HG02970 (cell line): ENCODE data around the gene ACADVL.
"Not testable (repeated sequence)": the region's sequence is repeated elsewhere in the genome, so short reads cannot be mapped to it uniquely, and the experiment has no call there.

Experiments
- ATAC-seq: cut with Tn5 transposase; IDR thresholded peaks from one replicate; pipeline ENCODE4 v1.9.1; 2021; ENCODE audit warnings: mild to moderate bottlenecking, moderate library complexity, moderate number of reproducible peaks; ENCODE audit not compliant: unreplicated experiment, low FRiP score

The ACADVL gene

DNA sequence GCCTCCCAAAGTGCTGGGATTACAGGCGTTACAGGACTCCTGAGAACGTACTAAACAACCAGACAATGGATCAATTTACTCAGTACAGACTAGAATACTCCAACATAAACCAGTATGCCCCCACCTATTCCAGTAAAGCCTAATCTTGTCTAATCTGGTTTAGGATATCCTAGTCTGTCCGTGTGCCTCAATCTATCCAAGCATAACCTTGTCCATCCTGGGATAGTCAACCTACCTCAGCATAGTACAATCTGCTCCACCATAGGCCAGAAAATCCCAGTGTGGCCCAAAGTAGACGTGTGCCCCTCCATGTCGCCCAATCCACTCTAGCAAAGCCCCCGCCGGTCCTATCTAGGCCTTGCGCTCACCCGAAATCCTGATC lies 14.0 kb downstream of the ACADVL start:
- no peak for ATAC-seq

DNA sequence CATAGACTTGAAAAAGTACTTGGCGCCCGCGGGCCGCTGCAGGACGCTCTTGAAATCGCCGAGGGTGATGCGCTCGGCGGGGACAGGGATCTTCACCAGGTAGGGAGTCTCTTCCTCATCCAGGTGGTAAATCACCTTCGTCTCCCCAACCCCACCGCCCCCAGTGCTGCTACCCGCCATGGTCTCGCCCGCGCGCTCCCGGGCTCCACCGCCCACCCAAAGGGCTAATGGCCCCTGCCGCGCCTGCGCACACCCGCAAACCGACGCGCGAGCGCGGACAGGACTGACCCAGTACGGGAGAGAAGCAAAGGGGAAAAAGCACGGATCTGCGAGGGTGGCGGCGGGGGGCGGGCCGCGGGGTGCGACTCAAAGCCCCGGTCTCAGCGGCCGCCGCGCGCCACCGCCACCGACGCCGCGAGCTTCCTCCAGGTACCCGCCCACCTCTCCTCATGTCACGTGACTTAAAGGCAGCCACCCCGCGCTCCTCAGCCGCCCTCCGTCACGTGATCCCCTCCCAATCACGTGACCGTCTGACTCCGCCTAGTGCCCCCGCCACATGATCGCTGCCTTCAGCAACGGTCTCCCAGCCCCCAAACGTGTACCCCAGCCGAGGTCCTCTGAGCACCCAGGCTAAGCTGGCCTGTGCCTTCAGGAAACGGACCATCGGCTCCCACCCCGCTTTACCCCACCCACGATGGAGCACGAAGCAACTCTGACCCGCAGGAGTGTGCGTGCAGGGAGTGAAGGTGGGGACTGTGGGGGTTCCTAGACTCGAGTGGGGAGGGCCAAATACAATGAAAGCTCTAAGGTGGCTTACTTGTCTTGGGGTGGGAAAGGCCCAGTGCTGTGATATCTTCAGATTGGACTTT lies 14.6 kb downstream of the ACADVL start, which contains the start of gene DVL2:
Gene DVL2, minus strand, starts transcription at position 435 of the 869 bp plus-strand sequence. Its CDS starts 255 bp downstream, at position 180.
- ATAC-seq = peak; percentile 56

GRCh38 chr17:7235693-7236665 lies 16.2 kb downstream of the ACADVL start:
- ATAC-seq = no peak

DNA sequence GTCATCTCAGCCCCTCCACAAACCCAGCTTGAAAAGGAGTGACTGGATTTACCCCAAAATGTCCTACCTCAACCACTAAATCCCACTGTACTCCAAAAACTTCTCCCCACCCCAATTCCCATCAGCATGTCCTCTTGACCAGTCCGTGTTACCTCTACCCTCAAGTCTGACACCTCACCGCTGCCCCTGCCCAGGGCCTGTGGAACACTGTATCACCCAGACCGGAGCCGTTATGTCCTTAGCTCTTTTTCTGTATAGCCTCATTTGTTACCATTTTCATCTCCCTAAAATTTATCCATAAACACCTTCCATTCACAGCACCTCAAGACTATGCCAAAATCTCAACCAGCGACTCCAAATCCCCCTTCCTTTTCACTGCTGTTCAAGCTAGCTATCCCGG lies 17.1 kb downstream of the ACADVL start:
- no peak for ATAC-seq

- ATAC-seq = no peak
These were observed 17.6 kb downstream of the ACADVL start for GRCh38 chr17:7237266-7237760.

DNA sequence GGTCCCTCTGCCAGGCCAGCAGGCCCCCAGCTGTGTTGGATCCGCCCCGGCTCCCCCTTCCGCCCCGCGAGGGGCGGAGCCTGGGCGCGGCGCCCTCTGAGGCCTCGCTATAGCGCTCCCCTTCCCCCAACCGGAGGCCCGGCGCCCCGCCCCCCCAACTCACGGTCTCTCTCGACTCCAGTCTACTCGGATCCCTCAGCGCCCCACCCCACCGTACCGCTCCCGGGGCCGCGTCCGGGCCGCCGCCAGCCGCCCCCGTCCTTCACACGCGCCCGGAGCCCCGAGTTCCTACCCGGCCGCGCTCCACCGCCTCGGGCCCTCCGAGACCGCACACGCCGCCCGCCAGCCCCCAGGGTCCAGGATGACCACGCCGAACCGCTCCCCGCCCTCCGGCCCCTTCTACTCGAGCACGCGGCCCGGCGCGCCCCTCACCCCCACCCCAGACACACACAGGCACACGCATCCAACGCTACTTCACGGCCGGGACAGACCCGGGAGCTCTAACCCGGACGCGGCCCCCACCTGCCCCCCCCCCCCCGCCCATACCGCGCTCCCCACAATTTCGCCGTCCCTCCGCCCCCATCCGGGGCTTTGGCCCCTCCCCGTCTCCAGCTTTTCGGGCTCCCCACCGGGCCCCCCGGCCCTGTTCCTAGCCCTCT lies 18.2 kb downstream of the ACADVL start:
- no peak for ATAC-seq

GRCh38 chr17:7238420-7239090 lies 18.8 kb downstream of the ACADVL start:
- ATAC-seq = no peak

DNA sequence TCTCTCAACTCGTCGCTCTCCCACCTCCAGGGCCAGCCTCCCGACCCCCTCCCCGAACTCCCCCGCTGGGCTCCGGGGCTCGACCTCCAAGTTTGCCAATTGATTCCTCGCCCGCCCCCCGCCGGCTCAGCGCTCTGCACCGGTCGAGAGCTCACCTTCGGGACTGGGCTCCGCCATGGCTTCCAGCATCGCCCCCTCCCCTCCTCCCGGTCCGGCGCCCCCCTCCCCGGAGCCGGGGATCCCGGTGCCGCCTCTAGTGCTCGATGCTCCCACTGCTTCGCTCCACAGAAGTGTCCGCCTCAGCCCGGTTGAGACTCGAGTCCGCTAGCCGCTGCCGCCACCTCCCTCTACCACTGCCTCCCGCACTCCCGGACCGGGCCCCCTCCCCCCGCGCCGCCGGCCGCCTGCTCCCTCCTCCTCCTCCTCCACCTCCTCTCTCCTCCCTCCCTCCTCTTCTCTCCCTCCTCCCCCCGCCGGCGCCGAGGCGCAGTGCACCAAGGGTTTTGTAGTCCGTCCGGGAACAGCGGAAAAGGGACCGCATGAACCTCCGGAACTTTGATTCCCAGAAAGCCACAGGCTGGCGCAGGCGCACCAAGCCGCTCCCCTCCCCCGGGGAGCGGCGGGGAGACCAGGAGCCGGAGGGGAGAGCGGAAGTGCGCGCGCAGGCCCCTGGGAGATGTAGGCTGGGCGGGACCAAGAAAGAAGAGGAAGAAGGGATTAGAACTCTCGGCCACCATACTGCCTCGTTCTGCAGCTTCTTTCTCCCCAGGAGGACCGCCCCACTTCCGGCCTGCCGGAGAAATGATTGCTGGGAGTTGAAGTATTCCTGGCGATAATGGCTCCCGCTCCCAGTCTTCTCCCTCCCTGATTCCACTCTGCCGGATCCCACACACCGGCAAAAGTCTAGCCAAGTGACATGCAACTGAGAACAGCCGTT lies 19.6 kb downstream of the ACADVL start, which contains the start of gene PHF23:
Gene PHF23, minus strand, starts transcription at position 367 of the 937 bp plus-strand sequence. Its CDS starts 178 bp downstream, at position 189.
- peak; percentile 61 for ATAC-seq

- no peak for ATAC-seq
These were observed 20.6 kb downstream of the ACADVL start for GRCh38 chr17:7240375-7240774.

- no peak for ATAC-seq
These were observed 21.5 kb downstream of the ACADVL start for GRCh38 chr17:7241090-7241733.

- peak; percentile 39 for ATAC-seq
These were observed 22.3 kb downstream of the ACADVL start, which contains the start of gene GABARAP for GRCh38 chr17:7241783-7242716. Gene GABARAP, minus strand, starts transcription at chr17:7242449. Its CDS starts 119 bp downstream, at chr17:7242330.

DNA sequence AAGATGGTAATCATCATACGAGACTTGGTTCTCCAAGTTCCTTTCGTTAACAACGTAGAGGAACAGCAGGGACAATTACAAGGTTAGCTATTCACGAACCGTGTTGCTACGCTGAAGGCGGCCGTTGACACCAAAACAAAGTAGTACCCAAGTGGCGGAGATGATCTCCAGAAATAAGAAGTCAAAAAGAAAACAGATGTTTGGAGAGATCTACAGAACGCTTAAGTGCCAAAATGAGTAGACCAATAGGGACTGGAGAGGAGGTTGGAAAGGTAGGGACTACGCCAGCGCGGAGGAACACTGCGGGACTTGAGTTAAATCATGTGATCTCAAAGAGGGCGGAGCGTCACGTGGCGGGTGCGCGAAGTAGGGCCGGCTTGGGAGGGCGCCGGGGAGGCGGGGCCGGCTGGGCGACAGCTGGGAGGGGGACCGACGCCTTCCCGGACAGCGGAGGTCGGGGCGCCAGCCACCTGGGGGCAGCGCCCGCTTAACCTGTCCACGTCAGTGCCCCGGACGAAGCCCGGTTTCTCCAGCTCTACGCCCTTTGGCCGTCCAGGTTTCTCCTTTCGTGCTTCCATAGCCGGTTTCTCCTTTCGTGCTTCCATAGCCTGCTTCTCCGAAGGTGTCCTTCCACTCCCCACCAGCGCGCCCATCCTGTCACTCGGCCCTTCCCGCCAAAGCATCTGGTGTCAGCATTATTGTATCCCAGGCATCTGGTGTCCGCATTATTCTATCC lies 23.1 kb downstream of the ACADVL start:
- peak; percentile 50 for ATAC-seq

DNA sequence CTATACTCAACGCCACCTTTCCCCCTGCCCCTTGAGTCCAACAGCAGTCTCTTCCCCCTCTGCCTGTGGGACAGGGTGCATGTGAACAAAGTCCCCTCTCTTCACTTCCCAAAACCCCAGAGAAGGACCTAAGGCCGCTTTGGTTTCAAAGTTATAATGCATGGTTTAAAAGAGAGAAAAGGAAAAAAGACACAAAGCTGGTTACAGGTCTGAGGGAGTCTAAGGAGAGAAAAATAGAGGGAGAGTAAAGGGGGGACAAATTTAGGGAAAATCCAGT lies 23.7 kb downstream of the ACADVL start:
- ATAC-seq = no peak

- not testable (repeated sequence) for ATAC-seq
These were observed 24.1 kb downstream of the ACADVL start for GRCh38 chr17:7243838-7244237.

GRCh38 chr17:7246779-7247178 lies 27.0 kb downstream of the ACADVL start:
- no peak for ATAC-seq

- no peak for ATAC-seq
These were observed 29.1 kb downstream of the ACADVL start for GRCh38 chr17:7248796-7249195.
